ENCODE measurements around the gene IL17REL. TPM values are rescaled to one million over a fixed set of nuclear protein-coding genes. Genes with fewer than 3 reads are reported as not detected.
A peak's percentile ranks its signal among the peaks of the same experiment; 100 is the strongest.

Gene IL17REL
- total and polyA plus RNA-seq, 2 of the 13 experiments (the other 11 are each of a cell fraction or from before 2014, with no cell fraction given): not detected

DNA sequence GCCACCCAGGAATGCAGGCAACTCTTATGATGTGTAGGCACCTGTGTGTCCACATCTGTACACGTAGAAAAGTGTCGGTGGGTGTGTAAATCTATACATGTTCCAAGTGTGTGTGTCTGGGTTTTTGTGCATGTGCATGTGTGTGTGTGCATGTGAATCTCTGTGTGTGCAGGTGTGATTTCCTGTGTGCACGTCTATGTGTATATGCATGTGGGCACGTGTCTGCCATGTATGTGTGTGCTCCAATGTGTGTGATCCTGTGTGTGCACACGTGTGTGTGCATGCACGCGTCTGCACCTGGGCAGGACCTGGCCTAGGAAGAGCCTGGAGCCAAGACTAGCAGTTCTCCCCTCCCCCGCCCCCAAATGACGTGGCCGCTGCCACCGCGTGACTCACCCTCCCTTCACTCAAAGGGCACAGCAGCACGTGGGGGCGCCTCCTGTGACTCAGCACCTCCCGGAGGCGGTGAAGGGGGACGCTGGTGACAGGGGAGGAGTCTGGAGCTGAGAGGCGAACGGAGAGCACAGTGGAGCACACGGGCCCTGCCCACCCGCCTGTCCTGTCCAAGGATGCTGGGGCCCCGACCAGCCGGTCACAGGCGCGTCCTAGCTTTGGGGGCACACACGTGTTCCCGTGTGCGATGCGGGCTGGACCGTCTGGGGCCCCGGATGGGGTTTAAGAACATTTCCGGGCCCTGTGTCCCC lies 41.9 kb downstream of the IL17REL start (continued):
- no peak for TF ChIP-seq ZFP36 (IDR thresholded peaks at IDR 0.05; ENCODE audit: borderline replicate concordance, low read depth, low read length, partially characterized antibody)
- no peak; the same call in 1 of the 2 replicates for TF ChIP-seq ZNF367 (CRISPR knock-in tag; IDR thresholded peaks at IDR 0.05; ENCODE audit: borderline replicate concordance)
- TF ChIP-seq, protein P1, sequence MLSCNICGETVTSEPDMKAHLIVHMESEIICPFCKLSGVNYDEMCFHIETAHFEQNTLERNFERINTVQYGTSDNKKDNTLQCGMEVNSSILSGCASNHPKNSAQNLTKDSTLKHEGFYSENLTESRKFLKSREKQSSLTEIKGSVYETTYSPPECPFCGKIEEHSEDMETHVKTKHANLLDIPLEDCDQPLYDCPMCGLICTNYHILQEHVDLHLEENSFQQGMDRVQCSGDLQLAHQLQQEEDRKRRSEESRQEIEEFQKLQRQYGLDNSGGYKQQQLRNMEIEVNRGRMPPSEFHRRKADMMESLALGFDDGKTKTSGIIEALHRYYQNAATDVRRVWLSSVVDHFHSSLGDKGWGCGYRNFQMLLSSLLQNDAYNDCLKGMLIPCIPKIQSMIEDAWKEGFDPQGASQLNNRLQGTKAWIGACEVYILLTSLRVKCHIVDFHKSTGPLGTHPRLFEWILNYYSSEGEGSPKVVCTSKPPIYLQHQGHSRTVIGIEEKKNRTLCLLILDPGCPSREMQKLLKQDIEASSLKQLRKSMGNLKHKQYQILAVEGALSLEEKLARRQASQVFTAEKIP (CRISPR knock-in tag; IDR thresholded peaks at IDR 0.05; ENCODE audit: borderline replicate concordance): no peak
- TF ChIP-seq TP53 (CRISPR knock-in tag; conservative IDR thresholded peaks at IDR 0.05): no peak
- TF ChIP-seq HNRNPH1 (optimal IDR thresholded peaks at IDR 0.05; ENCODE audit: low read depth, low read length): no peak
- peak; percentile 80; the same call in 1 of the 2 replicates for TF ChIP-seq CHCHD3 (CRISPR knock-in tag; IDR thresholded peaks at IDR 0.05)
- TF ChIP-seq NCOA1 (CRISPR knock-in tag; IDR thresholded peaks at IDR 0.05): no peak
- TF ChIP-seq HDAC6 (IDR thresholded peaks at IDR 0.05; ENCODE audit: low read depth, low read length): no peak
- TF ChIP-seq ZNF549 (CRISPR knock-in tag; IDR thresholded peaks at IDR 0.05): no peak
- TF ChIP-seq ATF7-NPFF (CRISPR knock-in tag; IDR thresholded peaks at IDR 0.05; ENCODE audit: low read depth): peak; percentile 89
- TF ChIP-seq RXRA (CRISPR knock-in tag; IDR thresholded peaks at IDR 0.05): peak; percentile 85
- TF ChIP-seq KLF9 (CRISPR knock-in tag; IDR thresholded peaks at IDR 0.05; ENCODE audit: low read depth): peak; percentile 56; the same call in 1 of the 2 replicates
- TF ChIP-seq ARHGAP35 (CRISPR knock-in tag; IDR thresholded peaks at IDR 0.05; ENCODE audit: borderline replicate concordance): no peak
- peak; percentile 87 for TF ChIP-seq RARA (CRISPR knock-in tag; IDR thresholded peaks at IDR 0.05)
- TF ChIP-seq ZNF567 (CRISPR knock-in tag; IDR thresholded peaks at IDR 0.05; ENCODE audit: borderline replicate concordance): no peak
- TF ChIP-seq, protein P2, sequence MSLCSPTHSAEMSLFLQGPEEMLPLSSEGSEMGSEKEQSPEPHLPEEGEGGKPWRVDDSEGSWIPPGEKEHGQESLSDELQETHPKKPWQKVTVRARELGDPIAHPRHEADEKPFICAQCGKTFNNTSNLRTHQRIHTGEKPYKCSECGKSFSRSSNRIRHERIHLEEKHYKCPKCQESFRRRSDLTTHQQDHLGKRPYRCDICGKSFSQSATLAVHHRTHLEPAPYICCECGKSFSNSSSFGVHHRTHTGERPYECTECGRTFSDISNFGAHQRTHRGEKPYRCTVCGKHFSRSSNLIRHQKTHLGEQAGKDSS (CRISPR knock-in tag; IDR thresholded peaks at IDR 0.05; ENCODE audit: borderline replicate concordance, low read depth): peak; percentile 95
- TF ChIP-seq, protein P3, sequence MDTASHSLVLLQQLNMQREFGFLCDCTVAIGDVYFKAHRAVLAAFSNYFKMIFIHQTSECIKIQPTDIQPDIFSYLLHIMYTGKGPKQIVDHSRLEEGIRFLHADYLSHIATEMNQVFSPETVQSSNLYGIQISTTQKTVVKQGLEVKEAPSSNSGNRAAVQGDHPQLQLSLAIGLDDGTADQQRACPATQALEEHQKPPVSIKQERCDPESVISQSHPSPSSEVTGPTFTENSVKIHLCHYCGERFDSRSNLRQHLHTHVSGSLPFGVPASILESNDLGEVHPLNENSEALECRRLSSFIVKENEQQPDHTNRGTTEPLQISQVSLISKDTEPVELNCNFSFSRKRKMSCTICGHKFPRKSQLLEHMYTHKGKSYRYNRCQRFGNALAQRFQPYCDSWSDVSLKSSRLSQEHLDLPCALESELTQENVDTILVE (CRISPR knock-in tag; IDR thresholded peaks at IDR 0.05): peak; percentile 72; the same call in 1 of the 2 replicates
- no peak for TF ChIP-seq ZNF333 (CRISPR knock-in tag; IDR thresholded peaks at IDR 0.05; ENCODE audit: borderline replicate concordance)
- TF ChIP-seq NFE2 (CRISPR knock-in tag; IDR thresholded peaks at IDR 0.05): peak; percentile 96
- no peak for TF ChIP-seq ZNF850 (CRISPR knock-in tag; conservative IDR thresholded peaks at IDR 0.05)
- peak; percentile 88 for TF ChIP-seq IRF2 (CRISPR knock-in tag; IDR thresholded peaks at IDR 0.05)
- peak; percentile 87; the same call in 1 of the 2 replicates for TF ChIP-seq SPEN (CRISPR knock-in tag; IDR thresholded peaks at IDR 0.05; ENCODE audit: low read depth)
- peak; percentile 82 for TF ChIP-seq SKI (IDR thresholded peaks at IDR 0.05; ENCODE audit: partially characterized antibody)
- TF ChIP-seq, protein P4, sequence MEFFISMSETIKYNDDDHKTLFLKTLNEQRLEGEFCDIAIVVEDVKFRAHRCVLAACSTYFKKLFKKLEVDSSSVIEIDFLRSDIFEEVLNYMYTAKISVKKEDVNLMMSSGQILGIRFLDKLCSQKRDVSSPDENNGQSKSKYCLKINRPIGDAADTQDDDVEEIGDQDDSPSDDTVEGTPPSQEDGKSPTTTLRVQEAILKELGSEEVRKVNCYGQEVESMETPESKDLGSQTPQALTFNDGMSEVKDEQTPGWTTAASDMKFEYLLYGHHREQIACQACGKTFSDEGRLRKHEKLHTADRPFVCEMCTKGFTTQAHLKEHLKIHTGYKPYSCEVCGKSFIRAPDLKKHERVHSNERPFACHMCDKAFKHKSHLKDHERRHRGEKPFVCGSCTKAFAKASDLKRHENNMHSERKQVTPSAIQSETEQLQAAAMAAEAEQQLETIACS (CRISPR knock-in tag; IDR thresholded peaks at IDR 0.05): no peak; the same call in 1 of the 2 replicates
- TF ChIP-seq ARID2 (CRISPR knock-in tag; IDR thresholded peaks at IDR 0.05; ENCODE audit: borderline replicate concordance): no peak
- TF ChIP-seq CEBPB (IDR thresholded peaks at IDR 0.05; ENCODE audit: borderline replicate concordance, low read depth, low read length): no peak
- TF ChIP-seq ZKSCAN1 (IDR thresholded peaks at IDR 0.05; ENCODE audit: low read length): no peak

Data from HepG2 (cell line).